ENCODE measurements around the gene GPRC5C.

GPRC5C gene

GRCh38 chr17:74454197-74455024 is 22.5 kb downstream of the GPRC5C start:
- peak overlapping the region; percentile 34 for H3K4me3 ChIP-seq (ENCODE audit: control insufficient read depth, low read depth, low read length)
- TF ChIP-seq CTCF (IDR thresholded peaks at IDR 0.05; ENCODE audit: control insufficient read depth, insufficient read depth, low read depth, low read length, missing control alignments): no peak
- DNase-seq (ENCODE audit: low read depth): no peak

- H3K4me3 ChIP-seq (ENCODE audit: control insufficient read depth, low read depth, low read length): no peak overlapping the region
- no peak for TF ChIP-seq CTCF (IDR thresholded peaks at IDR 0.05; ENCODE audit: control insufficient read depth, insufficient read depth, low read depth, low read length, missing control alignments)
- DNase-seq (ENCODE audit: low read depth): no peak
Observed at GRCh38 chr17:74455025-74455545, 23.2 kb downstream of the GPRC5C start.

GRCh38 chr17:74455821-74456220 is 23.9 kb downstream of the GPRC5C start:
- TF ChIP-seq CTCF (IDR thresholded peaks at IDR 0.05; ENCODE audit: control insufficient read depth, insufficient read depth, low read depth, low read length, missing control alignments): no peak
- no peak overlapping the region for H3K4me3 ChIP-seq (ENCODE audit: control insufficient read depth, low read depth, low read length)
- DNase-seq (ENCODE audit: low read depth): no peak

- DNase-seq (ENCODE audit: low read depth): no peak
- H3K4me3 ChIP-seq (ENCODE audit: control insufficient read depth, low read depth, low read length): no peak overlapping the region
- TF ChIP-seq CTCF (IDR thresholded peaks at IDR 0.05; ENCODE audit: control insufficient read depth, insufficient read depth, low read depth, low read length, missing control alignments): peak; percentile 94
Observed at GRCh38 chr17:74457146-74457819, 25.4 kb downstream of the GPRC5C start.

GRCh38 chr17:74457820-74458166 is 25.9 kb downstream of the GPRC5C start:
- H3K4me3 ChIP-seq (ENCODE audit: control insufficient read depth, low read depth, low read length): no peak overlapping the region
- TF ChIP-seq CTCF (IDR thresholded peaks at IDR 0.05; ENCODE audit: control insufficient read depth, insufficient read depth, low read depth, low read length, missing control alignments): no peak
- no peak for DNase-seq (ENCODE audit: low read depth)

GRCh38 chr17:74458835-74459234 is 26.9 kb downstream of the GPRC5C start:
- H3K4me3 ChIP-seq (ENCODE audit: control insufficient read depth, low read depth, low read length): no peak overlapping the region
- no peak for TF ChIP-seq CTCF (IDR thresholded peaks at IDR 0.05; ENCODE audit: control insufficient read depth, insufficient read depth, low read depth, low read length, missing control alignments)
- no peak for DNase-seq (ENCODE audit: low read depth)
